ENCODE measurements around the gene PLA2G5.
"Not testable (repeated sequence)": the region's sequence is repeated elsewhere in the genome, so short reads cannot be mapped to it uniquely, and the experiment has no call there.

PLA2G5 gene

GRCh38 chr1:20069874-20070273 lies at the start of gene PLA2G5:
PLA2G5 (plus strand) TSS chr1:20070194; CDS start chr1:20084831, 14,637 bp downstream.
- no peak for DNase-seq (ENCODE audit: low read depth)

DNA sequence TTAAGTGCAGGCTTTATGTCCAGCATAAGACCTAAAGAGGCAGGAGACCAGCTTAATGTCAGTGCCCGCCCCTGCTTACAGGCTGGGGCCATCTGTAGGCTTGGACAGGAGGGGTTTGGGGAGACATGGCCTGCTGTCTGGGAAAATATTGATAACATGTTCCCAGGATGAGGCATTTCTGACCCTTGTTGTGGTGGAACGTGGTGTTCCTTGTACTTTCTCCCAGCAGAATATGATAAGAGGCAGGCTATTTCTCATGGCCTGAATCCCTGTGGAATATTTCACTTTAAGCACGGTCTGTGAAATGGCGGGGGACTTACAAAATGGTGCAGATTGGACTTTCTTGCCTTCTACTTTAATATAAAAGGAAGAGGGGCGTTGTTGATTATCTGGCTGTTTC lies 41.9 kb upstream of the PLA2G5 start:
- no peak for DNase-seq (ENCODE audit: low read depth)

DNA sequence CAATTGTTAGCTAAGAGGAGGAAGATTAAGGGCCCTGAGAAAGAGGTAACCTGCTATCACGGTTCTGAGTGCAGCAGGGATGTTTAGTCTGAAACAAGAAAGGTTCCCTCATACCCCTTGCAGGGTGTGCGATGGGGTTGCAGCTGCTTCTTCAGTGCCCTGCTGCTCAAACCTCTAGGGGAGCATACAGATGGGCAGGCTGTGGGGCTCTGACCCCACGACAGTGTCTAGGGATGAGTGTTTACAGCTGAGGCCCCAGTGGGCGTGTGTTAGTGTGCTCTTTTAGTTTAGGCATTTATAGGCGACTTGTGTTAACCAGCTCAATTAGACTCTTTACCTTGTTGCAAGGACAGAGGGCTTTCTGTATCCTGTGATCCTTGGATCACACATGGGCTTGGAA lies 41.3 kb upstream of the PLA2G5 start:
- DNase-seq (ENCODE audit: low read depth), result no peak

DNA sequence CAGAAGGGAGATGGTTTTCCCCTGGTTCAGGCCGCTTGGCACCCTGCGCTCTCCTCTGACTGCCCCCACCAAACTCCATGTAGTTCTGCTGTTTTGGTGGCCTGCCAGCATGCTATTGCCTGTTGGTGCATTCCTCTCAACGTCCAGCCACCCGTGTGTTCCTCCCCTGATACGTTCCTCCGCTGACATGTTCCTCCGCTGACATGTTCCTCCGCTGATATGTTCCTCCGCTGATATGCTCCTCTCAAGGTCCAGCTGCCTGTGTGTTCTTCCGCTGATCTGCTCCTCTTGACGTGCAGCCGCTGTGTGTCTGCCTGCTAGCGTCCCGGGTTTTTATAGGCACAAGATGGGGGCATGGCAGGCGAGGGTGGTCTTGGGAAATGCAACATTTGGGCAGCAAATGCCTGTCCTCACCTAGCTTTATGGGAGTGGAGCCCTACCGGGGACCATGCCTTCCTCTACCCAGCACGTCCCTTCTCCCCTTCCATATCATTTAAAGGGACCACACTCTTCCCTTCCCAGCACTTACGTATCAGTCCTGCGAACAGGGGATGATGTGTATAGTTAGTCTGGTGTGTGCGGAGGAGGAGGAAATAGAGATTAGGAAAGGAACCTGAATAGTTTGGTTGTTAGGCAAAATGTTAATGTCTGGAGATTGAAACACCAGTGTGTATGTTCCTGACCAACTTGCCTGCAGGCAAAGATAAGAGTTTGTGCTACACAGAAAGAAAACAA lies 40.6 kb upstream of the PLA2G5 start:
- DNase-seq (ENCODE audit: low read depth), result no peak

GRCh38 chr1:20030436-20031151 lies 39.4 kb upstream of the PLA2G5 start:
- DNase-seq (ENCODE audit: low read depth), result not testable (repeated sequence)

- no peak for DNase-seq (ENCODE audit: low read depth)
Measured at GRCh38 chr1:20031161-20031560, 38.8 kb upstream of the PLA2G5 start.

GRCh38 chr1:20031836-20032235 lies 38.2 kb upstream of the PLA2G5 start:
- DNase-seq (ENCODE audit: low read depth), result no peak

- no peak for DNase-seq (ENCODE audit: low read depth)
Measured at GRCh38 chr1:20032425-20032824, 37.6 kb upstream of the PLA2G5 start.

DNA sequence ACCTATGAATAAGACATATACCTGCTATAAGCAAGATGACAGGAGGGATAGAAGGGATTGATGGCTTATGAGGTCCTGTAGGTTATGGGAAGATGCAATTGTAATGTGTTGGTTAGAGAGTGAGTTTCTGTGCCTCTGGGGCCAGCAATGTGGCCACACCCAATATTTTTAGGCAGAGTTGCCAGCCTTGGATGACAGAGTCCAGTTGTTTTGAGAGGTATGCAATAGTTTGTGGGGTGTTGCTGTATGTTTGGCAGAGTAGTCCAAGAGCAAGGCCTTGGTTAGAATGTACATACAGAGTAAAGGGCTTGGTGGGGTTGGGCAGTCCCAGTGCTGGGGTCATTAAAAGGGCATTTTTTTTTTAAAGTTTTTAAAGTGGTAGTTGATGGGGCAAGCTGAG lies 36.6 kb upstream of the PLA2G5 start:
- no peak for DNase-seq (ENCODE audit: low read depth)

GRCh38 chr1:20035114-20035513 lies 34.9 kb upstream of the PLA2G5 start:
- DNase-seq (ENCODE audit: low read depth), result no peak

- DNase-seq (ENCODE audit: low read depth), result no peak
Measured at GRCh38 chr1:20037877-20038276, 32.1 kb upstream of the PLA2G5 start.

DNA sequence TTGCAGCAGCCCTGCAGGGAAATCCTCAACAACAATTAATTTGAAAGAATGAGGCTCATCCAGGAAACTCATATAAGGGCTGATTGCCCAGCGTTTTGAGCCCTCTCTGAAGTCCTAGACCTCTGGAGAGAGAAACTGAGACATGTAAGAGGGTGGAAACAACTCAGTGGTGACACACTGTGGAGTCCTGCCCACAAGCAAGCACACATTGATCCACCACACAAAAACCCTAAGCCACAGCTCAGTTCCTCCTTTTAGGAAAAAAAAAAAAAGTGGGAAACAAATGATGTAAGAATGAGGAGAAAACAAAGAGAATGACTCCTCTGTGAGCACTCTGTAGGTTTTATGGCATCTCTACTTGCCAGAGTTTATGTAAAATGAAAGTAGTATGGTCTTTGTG lies 22.9 kb upstream of the PLA2G5 start:
- no peak for DNase-seq (ENCODE audit: low read depth)

DNA sequence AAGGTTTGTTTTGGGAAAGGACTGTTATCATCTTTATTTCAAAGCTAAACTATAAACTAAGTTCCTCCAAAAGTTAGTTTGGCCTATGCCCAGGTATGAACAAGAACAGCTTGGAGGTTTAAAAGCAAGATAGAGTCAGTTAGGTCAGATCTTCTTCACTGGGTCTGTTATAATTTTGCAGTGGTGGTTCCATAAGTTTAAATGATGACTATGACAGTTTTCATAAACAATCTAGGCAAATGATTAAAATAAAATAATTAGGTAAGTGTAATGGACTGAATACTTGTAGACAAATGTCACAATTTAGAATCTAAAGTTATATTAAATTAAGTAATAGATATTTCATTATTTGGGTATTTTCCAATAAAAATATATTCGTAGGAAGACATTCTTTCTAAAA lies 21.4 kb upstream of the PLA2G5 start:
- no peak for DNase-seq (ENCODE audit: low read depth)

DNA sequence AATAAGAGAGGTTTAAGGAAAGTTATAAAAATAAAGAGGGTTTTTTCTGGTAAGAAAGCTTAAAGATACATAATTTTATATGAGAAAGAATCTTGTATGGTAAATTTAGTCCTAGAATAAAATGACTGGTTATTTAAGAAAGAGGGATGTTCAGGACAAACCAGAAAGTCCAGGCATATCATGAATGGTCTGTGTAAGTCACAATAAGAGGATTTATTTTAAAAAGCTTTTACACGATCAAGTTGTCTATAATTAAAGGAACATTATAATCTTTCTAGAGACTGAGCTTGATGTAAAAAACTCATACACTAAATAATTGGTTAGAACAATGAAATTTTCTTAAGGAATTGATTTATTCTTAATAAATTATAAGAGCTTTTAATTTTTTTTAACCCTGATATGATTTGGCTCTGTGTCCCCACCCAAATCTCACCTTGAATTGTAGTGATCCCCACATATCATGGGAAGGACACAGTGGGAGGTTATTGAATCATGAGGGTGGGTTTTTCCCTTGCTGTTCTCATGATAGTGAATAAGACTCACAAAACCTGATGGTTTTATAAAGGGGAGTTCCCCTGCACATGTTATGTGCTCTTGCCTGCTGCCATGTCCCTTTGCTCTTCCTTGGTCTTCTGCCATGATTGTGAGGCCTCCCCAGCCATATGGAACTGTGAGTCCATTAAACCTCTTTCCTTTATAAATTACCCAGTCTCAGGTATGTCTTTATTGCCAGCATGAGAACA lies 20.8 kb upstream of the PLA2G5 start:
- DNase-seq (ENCODE audit: low read depth), result not testable (repeated sequence)

- no peak for DNase-seq (ENCODE audit: low read depth)
Measured at GRCh38 chr1:20051218-20051829, 18.7 kb upstream of the PLA2G5 start.

GRCh38 chr1:20052386-20052785 lies 17.6 kb upstream of the PLA2G5 start:
- no peak for DNase-seq (ENCODE audit: low read depth)

GRCh38 chr1:20057886-20058420 lies 12.0 kb upstream of the PLA2G5 start:
- DNase-seq (ENCODE audit: low read depth), result no peak

DNA sequence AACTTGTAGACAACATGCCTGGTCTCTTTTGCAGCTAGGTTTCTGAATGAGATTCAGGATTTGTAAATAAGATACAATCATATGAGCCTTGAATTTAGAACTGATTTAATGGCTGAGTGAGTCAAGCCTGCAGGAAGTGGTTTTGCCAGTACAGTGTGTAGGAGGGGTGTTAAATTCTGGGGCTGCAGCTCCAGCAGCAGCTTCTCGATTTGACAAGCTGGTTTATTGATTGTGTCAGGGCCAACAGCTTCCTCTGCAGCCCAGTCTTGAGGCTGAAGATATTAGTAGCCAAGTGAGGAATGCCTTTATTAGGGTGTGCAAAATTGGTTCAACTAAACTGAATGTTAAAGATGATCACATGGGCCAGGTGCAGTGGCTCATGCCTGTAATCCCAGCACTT lies 11.5 kb upstream of the PLA2G5 start:
- DNase-seq (ENCODE audit: low read depth), result no peak

- no peak for DNase-seq (ENCODE audit: low read depth)
Measured at GRCh38 chr1:20059847-20060246, 10.1 kb upstream of the PLA2G5 start.

DNA sequence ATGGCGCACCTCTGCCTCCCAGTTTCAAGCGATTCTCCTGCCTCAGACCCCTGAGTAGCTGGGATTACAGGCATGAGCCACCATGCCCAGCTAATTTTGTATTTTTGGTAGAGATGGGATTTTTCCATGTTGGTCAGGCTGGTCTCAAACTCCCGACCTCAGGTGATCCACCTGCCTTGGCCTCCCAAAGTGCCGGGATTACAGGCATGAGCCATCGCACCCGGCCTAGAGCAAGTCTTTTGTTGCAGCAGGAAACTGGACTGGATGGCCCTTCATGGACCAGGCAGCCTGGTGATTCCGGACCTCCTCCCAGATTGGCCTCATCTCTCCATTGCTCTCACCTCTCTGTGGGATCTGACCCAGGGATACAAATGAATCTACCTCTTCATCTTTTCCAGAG lies 9.2 kb upstream of the PLA2G5 start:
- not testable (repeated sequence) for DNase-seq (ENCODE audit: low read depth)

DNA sequence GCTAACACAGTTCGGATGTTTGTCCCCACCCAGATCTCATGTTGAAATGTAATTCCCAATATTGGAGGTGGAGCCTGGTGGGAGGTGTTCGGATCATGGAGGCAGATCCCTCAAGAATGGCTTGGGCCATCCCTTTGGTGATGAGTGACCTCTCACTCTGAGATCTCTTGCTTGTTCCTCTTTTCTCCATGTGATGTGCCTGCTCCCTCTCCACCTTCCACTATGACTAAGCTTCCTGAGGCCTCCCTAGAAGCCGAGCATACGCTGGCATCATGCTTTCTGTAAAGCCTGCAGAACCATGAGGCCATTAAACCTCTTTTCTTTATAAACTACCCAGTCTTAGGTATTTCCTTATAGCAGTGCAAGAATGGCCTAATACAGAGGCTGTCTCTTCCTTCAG lies 8.1 kb upstream of the PLA2G5 start:
- no peak for DNase-seq (ENCODE audit: low read depth)

DNA sequence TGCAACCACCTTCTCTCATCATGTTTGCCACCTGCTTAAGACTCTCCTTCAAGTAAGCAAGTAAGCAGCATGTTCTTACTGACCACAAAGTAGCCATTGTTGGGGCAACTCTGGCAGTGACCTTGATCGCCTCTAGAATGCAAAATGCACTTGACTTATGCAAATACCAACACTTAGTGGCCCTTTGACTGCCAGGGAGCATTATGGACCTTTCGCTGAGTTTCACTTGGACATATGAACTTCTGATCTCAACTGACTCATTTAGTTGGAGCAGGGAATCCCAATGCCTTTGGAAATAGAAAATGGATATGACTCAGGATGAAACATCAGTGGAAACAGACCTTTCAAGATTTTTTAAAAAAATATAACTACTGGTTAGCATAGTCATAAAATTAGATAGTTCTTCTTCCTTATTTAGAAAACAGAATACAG lies 6.1 kb upstream of the PLA2G5 start:
- DNase-seq (ENCODE audit: low read depth), result no peak
